Astrocyte (in vitro differentiated cells and primary cell): ENCODE results near the gene SFMBT2.

Experiments
- EZH2 ChIP-seq: IDR thresholded peaks from 2 replicates; pipeline ENCODE4 v1.6.1; 2012; ENCODE audit warnings: mild to moderate bottlenecking, low read length, inconsistent platforms; ENCODE audit not compliant: insufficient read depth
- TF ChIP-seq, protein P1 (sequence below): IDR thresholded peaks from 2 replicates; pipeline ENCODE4 v1.5.1; 2011; ENCODE audit warnings: low read depth, mild to moderate bottlenecking, inconsistent platforms, low read length, moderate library complexity; ENCODE audit not compliant: insufficient read depth

DNA sequence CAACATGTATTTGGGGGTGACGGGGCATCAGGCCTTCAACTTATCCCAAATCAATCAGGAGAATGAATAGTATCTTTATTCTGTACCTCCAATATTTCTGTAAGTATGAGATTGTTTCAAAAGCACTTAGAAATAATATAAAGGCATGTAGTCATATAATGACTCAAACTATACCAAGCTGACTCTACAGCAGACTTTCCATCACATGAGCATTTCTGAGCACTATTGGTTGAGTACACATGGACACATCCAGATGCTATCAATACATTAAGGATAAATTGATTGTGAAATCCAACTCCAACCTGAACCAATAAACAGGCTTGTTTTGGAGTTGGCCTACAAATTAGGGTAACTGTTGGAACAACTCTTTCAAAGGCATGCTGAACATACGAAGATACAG, 229.4 kb downstream of the SFMBT2 start:
- TF ChIP-seq, protein P1, sequence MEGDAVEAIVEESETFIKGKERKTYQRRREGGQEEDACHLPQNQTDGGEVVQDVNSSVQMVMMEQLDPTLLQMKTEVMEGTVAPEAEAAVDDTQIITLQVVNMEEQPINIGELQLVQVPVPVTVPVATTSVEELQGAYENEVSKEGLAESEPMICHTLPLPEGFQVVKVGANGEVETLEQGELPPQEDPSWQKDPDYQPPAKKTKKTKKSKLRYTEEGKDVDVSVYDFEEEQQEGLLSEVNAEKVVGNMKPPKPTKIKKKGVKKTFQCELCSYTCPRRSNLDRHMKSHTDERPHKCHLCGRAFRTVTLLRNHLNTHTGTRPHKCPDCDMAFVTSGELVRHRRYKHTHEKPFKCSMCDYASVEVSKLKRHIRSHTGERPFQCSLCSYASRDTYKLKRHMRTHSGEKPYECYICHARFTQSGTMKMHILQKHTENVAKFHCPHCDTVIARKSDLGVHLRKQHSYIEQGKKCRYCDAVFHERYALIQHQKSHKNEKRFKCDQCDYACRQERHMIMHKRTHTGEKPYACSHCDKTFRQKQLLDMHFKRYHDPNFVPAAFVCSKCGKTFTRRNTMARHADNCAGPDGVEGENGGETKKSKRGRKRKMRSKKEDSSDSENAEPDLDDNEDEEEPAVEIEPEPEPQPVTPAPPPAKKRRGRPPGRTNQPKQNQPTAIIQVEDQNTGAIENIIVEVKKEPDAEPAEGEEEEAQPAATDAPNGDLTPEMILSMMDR: no peak
- TF ChIP-seq EZH2: no peak
